ENCODE results near the gene ALKBH5. TPM values are rescaled to one million over a fixed set of nuclear protein-coding genes. Genes with fewer than 3 reads are reported as not detected.

Gene ALKBH5
- total and polyA plus RNA-seq, 11 donors: 89.2 to 233 (median 192) TPM

- ATAC-seq: no peak
- no peaks in the 10 kb centered on the region for H3K9me3 ChIP-seq
- H3K36me3 ChIP-seq: peaks cover 5 to 100% (median 98%) of the 10 kb centered on the region in 9 donors
- no peaks in the 10 kb centered on the region for H3K27me3 ChIP-seq
- H3K4me3 ChIP-seq: no peak overlapping the region
- TF ChIP-seq POLR2A (IDR thresholded peaks at IDR 0.05) (no peak), CTCF (IDR thresholded peaks at IDR 0.05) (no peak)
- WGBS, 4 donors: 86 to 90% (median 87%) methylated on average over 9 of the region's 9 CpGs
- DNase-seq: no peak
- no peak overlapping the region for H3K27ac ChIP-seq
- peaks cover 0 to 28% (median 23%) of the 10 kb centered on the region in 12 donors for H3K4me1 ChIP-seq
- intact Hi-C loops (cut with DNase I): loop anchor here in 2 of 10 donors (5.0 to 10.0 kb wide), 2 partner anchors 62 to 65 kb away; partner anchors contain the start of genes TOP3A (in 2 of the 2) and SMCR8 (in 1 of the 2)
Observed at GRCh38 chr17:18250259-18250658, 66.6 kb downstream of the ALKBH5 start.

- Histone ChIP-seq H3K27me3 (no peaks in the 10 kb centered on the region), H3K4me3 (no peak overlapping the region), H3K9me3 (no peaks in the 10 kb centered on the region), H3K36me3 (peaks cover 5 to 100% (median 98%) of the 10 kb centered on the region in 9 donors), H3K27ac (no peak overlapping the region), H3K4me1 (peaks cover 0 to 28% (median 23%) of the 10 kb centered on the region in 12 donors)
- 86 to 95% (median 93%) methylated on average over 11 to 14 of the region's 14 CpGs for WGBS, 4 donors
- no peak for TF ChIP-seq POLR2A (IDR thresholded peaks at IDR 0.05)
- TF ChIP-seq CTCF (IDR thresholded peaks at IDR 0.05): no peak
- DNase-seq (no peak), ATAC-seq (no peak)
- intact Hi-C loops (cut with DNase I): loop anchor here in 2 of 10 donors (5.0 to 10.0 kb wide), 2 partner anchors 62 to 64 kb away; partner anchors contain the start of genes TOP3A (in 2 of the 2) and SMCR8 (in 1 of the 2)
Observed at GRCh38 chr17:18250708-18251107, 67.1 kb downstream of the ALKBH5 start.

GRCh38 chr17:18251204-18251603 is 67.6 kb downstream of the ALKBH5 start:
- TF ChIP-seq CTCF (IDR thresholded peaks at IDR 0.05) (no peak), POLR2A (IDR thresholded peaks at IDR 0.05) (no peak)
- peaks cover 5 to 100% (median 98%) of the 10 kb centered on the region in 9 donors for H3K36me3 ChIP-seq
- no peaks in the 10 kb centered on the region for H3K27me3 ChIP-seq
- H3K4me3 ChIP-seq: no peak overlapping the region
- H3K27ac ChIP-seq: no peak overlapping the region
- peaks cover 0 to 28% (median 24%) of the 10 kb centered on the region in 12 donors for H3K4me1 ChIP-seq
- H3K9me3 ChIP-seq: no peaks in the 10 kb centered on the region
- WGBS, 4 donors: 74 to 81% (median 76%) methylated on average over 11 to 15 of the region's 15 CpGs
- DNase-seq (no peak), ATAC-seq (no peak)
- intact Hi-C loops (cut with DNase I): loop anchor here in 2 of 10 donors (5.0 to 10.0 kb wide), 2 partner anchors 61 to 64 kb away; partner anchors contain the start of genes TOP3A (in 2 of the 2) and SMCR8 (in 1 of the 2)

GRCh38 chr17:18252160-18252559 is 68.5 kb downstream of the ALKBH5 start:
- Histone ChIP-seq H3K4me3 (no peak overlapping the region), H3K9me3 (no peaks in the 10 kb centered on the region), H3K36me3 (peaks cover 5 to 96% (median 92%) of the 10 kb centered on the region in 9 donors), H3K4me1 (peaks cover 3 to 35% (median 32%) of the 10 kb centered on the region in 12 donors), H3K27me3 (no peaks in the 10 kb centered on the region), H3K27ac (no peak overlapping the region)
- WGBS, 4 donors: 83 to 88% (median 87%) methylated on average over 2 to 5 of the region's 5 CpGs
- intact Hi-C loops (cut with DNase I): loop anchor here in 2 of 10 donors (5.0 to 10.0 kb wide), 2 partner anchors 60 to 63 kb away; partner anchors contain the start of genes TOP3A (in 2 of the 2) and SMCR8 (in 1 of the 2)
- ATAC-seq (no peak), DNase-seq (no peak)
- TF ChIP-seq CTCF (IDR thresholded peaks at IDR 0.05) (no peak), POLR2A (IDR thresholded peaks at IDR 0.05) (no peak)

Measured in heart left ventricle (tissue), 16 donors.